ENCODE measurements around the gene ARMC3.
A peak's percentile ranks its signal among the peaks of the same experiment; 100 is the strongest.
"Not testable (repeated sequence)": the region's sequence is repeated elsewhere in the genome, so short reads cannot be mapped to it uniquely, and the experiment has no call there.

The ARMC3 gene

DNA sequence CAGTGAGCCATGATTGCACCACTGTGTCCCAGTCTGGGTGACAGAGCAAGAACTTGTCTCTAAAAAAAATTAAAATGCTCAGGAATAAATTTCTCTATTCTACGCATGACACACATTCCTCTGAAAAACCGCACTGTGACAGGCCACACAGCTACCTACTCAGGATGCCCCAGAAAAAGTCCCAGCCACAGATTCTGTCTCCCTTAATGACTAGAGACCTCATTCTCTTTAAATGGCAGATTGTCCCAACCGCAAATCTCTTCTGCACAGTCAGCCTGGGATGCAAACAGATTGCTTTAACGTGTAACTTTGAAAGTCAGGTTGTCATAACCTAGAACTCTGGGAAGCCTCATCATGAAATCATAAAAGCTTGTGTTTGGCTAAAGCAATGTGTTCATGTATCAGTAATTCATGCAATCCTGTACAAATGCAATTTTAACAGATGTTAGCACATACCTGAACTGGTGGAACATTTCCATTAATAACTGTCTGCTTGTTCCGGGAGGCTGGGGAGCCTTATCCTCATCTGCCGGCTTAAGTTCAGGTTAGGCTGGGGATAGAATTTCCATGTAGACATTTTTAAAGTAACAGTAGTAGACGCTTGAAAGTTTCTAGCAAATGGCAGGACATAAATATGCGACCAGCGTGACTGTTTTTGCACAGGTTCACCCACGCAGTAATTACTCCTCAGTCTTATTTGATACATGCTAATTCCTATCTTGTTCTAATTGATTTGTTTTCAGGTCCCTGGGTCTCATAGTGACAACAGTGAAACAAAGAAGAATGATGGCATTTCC lies 141.4 kb downstream of the ARMC3 start:
- no peak overlapping the region for H3K4me3 ChIP-seq (ENCODE audit: low read depth, low read length)
- DNase-seq (ENCODE audit: low read depth): peak; percentile 56
- TF ChIP-seq, protein P1, sequence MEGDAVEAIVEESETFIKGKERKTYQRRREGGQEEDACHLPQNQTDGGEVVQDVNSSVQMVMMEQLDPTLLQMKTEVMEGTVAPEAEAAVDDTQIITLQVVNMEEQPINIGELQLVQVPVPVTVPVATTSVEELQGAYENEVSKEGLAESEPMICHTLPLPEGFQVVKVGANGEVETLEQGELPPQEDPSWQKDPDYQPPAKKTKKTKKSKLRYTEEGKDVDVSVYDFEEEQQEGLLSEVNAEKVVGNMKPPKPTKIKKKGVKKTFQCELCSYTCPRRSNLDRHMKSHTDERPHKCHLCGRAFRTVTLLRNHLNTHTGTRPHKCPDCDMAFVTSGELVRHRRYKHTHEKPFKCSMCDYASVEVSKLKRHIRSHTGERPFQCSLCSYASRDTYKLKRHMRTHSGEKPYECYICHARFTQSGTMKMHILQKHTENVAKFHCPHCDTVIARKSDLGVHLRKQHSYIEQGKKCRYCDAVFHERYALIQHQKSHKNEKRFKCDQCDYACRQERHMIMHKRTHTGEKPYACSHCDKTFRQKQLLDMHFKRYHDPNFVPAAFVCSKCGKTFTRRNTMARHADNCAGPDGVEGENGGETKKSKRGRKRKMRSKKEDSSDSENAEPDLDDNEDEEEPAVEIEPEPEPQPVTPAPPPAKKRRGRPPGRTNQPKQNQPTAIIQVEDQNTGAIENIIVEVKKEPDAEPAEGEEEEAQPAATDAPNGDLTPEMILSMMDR (IDR thresholded peaks at IDR 0.05; ENCODE audit: low read depth, low read length, missing control alignments): no peak

GRCh38 chr10:23070092-23070912 lies 142.4 kb downstream of the ARMC3 start:
- H3K4me3 ChIP-seq (ENCODE audit: low read depth, low read length); DNase-seq (ENCODE audit: low read depth): not testable (repeated sequence)

GRCh38 chr10:23070913-23071218 lies 143.0 kb downstream of the ARMC3 start:
- DNase-seq (ENCODE audit: low read depth): peak; percentile 39
- H3K4me3 ChIP-seq (ENCODE audit: low read depth, low read length): no peak overlapping the region
- TF ChIP-seq, protein P1 (IDR thresholded peaks at IDR 0.05; ENCODE audit: low read depth, low read length, missing control alignments): no peak

DNA sequence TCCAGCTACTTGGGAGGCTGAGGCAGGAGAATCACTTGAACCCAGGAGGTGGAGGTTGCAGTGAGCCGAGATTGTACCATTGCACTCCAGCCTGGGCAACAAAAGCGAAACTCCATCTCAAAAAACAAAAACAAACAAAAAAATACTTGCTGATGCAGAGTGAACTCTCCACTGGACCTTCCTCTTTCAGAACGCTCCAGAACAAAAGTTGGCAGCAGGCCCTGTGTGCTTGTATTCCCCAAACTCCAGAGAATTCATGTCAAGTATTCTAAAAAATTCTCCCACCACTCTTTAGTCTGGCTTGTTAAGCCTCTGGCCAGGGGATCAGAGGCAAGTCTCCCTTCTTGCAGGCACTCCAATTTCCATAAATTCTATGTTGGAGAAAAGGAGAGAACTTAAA lies 144.7 kb downstream of the ARMC3 start:
- not testable (repeated sequence) for H3K4me3 ChIP-seq (ENCODE audit: low read depth, low read length); DNase-seq (ENCODE audit: low read depth)

DNA sequence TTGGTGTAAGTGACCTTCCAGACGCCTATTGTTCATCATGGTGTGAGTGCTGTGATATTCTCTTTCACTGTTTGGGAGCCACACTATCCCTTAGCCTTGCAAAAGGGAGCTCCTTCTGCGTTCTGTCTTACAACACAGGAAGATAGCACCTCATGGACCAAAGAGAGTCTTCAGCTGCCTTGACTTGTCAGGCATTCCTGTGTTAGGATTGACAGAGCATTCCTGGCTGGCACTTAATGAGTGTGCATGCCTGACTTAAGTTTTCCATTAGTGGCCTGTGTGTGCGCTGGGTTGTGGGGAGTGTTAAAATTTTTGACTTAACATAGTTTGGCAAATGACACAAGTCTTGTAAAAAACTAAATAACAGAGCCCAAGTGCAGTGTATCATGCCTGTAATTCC lies 145.7 kb downstream of the ARMC3 start:
- no peak for DNase-seq (ENCODE audit: low read depth)
- H3K4me3 ChIP-seq (ENCODE audit: low read depth, low read length): no peak overlapping the region
- TF ChIP-seq, protein P1 (IDR thresholded peaks at IDR 0.05; ENCODE audit: low read depth, low read length, missing control alignments): no peak

DNA sequence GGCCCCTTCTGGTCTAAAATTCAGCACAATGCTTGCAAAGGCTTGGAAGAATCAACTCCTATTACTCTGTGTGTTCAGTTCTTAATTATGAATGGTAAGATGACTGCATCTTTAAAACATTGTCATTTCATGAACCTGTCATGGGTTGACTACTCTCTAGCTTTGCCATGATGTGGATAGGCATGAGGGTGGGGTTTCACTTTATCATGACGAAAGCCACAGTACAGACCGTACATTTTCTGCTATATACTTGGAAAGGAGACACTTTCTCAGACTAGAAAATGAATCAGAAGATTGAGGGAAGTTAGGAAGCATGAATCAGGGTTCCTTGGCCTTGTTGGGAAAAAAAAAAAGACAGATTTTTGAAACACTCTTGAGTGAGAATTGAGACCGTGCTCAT lies 147.8 kb downstream of the ARMC3 start:
- DNase-seq (ENCODE audit: low read depth): no peak

DNA sequence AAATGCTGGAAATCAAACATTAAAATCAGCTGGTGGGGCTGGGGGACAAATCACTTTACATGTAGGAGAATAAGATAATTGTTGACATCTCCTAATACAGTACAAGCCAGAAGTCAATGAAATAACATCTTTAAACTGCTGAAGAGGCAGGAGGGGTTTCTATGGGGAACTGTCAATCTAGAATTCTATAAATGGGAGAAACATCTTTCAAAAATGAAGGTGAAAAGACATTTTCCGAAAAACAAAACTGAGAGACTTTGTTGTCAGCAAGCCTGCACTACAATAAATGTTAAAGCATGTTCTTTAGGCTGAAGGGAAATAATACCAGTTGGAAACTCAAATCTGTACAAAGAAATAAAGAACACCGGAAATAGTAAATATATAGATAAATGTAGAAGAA lies 150.3 kb downstream of the ARMC3 start:
- no peak for DNase-seq (ENCODE audit: low read depth)
- H3K4me3 ChIP-seq (ENCODE audit: low read depth, low read length): no peak overlapping the region
- TF ChIP-seq, protein P1 (IDR thresholded peaks at IDR 0.05; ENCODE audit: low read depth, low read length, missing control alignments): no peak

More for the DNA sequence above, 147.8 kb downstream of the ARMC3 start:
- H3K4me3 ChIP-seq (ENCODE audit: low read depth, low read length): no peak overlapping the region
- TF ChIP-seq, protein P1 (IDR thresholded peaks at IDR 0.05; ENCODE audit: low read depth, low read length, missing control alignments): no peak

GRCh38 chr10:23079700-23080099 lies 151.8 kb downstream of the ARMC3 start:
- no peak overlapping the region for H3K4me3 ChIP-seq (ENCODE audit: low read depth, low read length)
- TF ChIP-seq, protein P1 (IDR thresholded peaks at IDR 0.05; ENCODE audit: low read depth, low read length, missing control alignments): no peak
- no peak for DNase-seq (ENCODE audit: low read depth)

Measured in GM12864 (cell line).